Activated CD8-positive, alpha-beta memory T cell treated with anti-CD3 and anti-CD28 coated beads, Interleukin-2, amount 50 U/mL, for 24 hours (primary cell): ENCODE data around the gene ZMIZ1.
A peak's percentile ranks its signal among the peaks of the same experiment; 100 is the strongest.

Experiments
- DNase-seq: peaks from one replicate; pipeline ENCODE4 v3.0.0-alpha.2; 2020; ENCODE audit errors: extremely low read depth

The ZMIZ1 gene

GRCh38 chr10:79308969-79309665, 240.4 kb downstream of the ZMIZ1 start:
- no peak for DNase-seq

- no peak for DNase-seq
Measured at GRCh38 chr10:79310200-79310865, 241.6 kb downstream of the ZMIZ1 start.

- DNase-seq: no peak
Measured at GRCh38 chr10:79310911-79311573, 242.3 kb downstream of the ZMIZ1 start.

GRCh38 chr10:79311581-79312407, 243.0 kb downstream of the ZMIZ1 start:
- DNase-seq: no peak

- DNase-seq: no peak
Measured at GRCh38 chr10:79312601-79313187, 243.9 kb downstream of the ZMIZ1 start.

- no peak for DNase-seq
Measured at GRCh38 chr10:79313320-79313719, 244.6 kb downstream of the ZMIZ1 start.

GRCh38 chr10:79313911-79314439, 245.2 kb downstream of the ZMIZ1 start:
- DNase-seq: no peak

GRCh38 chr10:79314761-79315601, 246.2 kb downstream of the ZMIZ1 start:
- no peak for DNase-seq

- no peak for DNase-seq
Measured at GRCh38 chr10:79315602-79315920, 246.8 kb downstream of the ZMIZ1 start.

GRCh38 chr10:79316671-79317431, 248.1 kb downstream of the ZMIZ1 start:
- no peak for DNase-seq

- no peak for DNase-seq
Measured at GRCh38 chr10:79318369-79318768, 249.6 kb downstream of the ZMIZ1 start.

- DNase-seq: no peak
Measured at GRCh38 chr10:79319115-79319771, 250.5 kb downstream of the ZMIZ1 start.

- DNase-seq: no peak
Measured at GRCh38 chr10:79320316-79320715, 251.6 kb downstream of the ZMIZ1 start.

- DNase-seq: no peak
Measured at GRCh38 chr10:79320820-79321493, 252.2 kb downstream of the ZMIZ1 start.

- no peak for DNase-seq
Measured at GRCh38 chr10:79321494-79321882, 252.7 kb downstream of the ZMIZ1 start.

- DNase-seq: no peak
Measured at GRCh38 chr10:79321951-79322350, 253.2 kb downstream of the ZMIZ1 start.

- DNase-seq: peak; percentile 52
Measured at GRCh38 chr10:79322616-79323543, 254.1 kb downstream of the ZMIZ1 start.

- DNase-seq: no peak
Measured at GRCh38 chr10:79323602-79324001, 254.8 kb downstream of the ZMIZ1 start.
